ENCODE results near the gene PLPP4.

GRCh38 chr10:120570418-120570817 is 113.4 kb downstream of the PLPP4 start:
- TF ChIP-seq CTCF (conservative IDR thresholded peaks at IDR 0.05; ENCODE audit: low read depth, low read length) (no peak), EZH2 (IDR thresholded peaks at IDR 0.05; ENCODE audit: borderline replicate concordance, low read depth, low read length, poor library complexity, severe bottlenecking) (no peak)
